ELF-1 (cell line): ENCODE results near the gene FUT6.
A peak's percentile ranks its signal among the peaks of the same experiment; 100 is the strongest.

Experiments used
- DNase-seq: peaks from one replicate; pipeline ENCODE4 v3.0.0-alpha.2; 2016; ENCODE audit warnings: low read depth, low spot score

FUT6 gene

GRCh38 chr19:5805462-5806132, 33.9 kb downstream of the FUT6 start:
- DNase-seq, result peak; percentile 89

GRCh38 chr19:5804516-5805461, 34.7 kb downstream of the FUT6 start, which contains the start of gene NRTN:
Gene NRTN, plus strand, starts transcription at chr19:5805067. Its CDS starts 19,099 bp downstream, at chr19:5824166.
- DNase-seq, result no peak

GRCh38 chr19:5803752-5804515, 35.6 kb downstream of the FUT6 start:
- DNase-seq, result peak; percentile 98

- no peak for DNase-seq
These were observed 36.1 kb downstream of the FUT6 start for GRCh38 chr19:5803441-5803751.

- no peak for DNase-seq
These were observed 37.5 kb downstream of the FUT6 start for GRCh38 chr19:5801796-5802619.

GRCh38 chr19:5800361-5801270, 38.9 kb downstream of the FUT6 start:
- DNase-seq, result no peak

- DNase-seq, result no peak
These were observed 40.0 kb downstream of the FUT6 start for GRCh38 chr19:5799247-5800241.

GRCh38 chr19:5798244-5798643, 41.3 kb downstream of the FUT6 start:
- DNase-seq, result no peak

- DNase-seq, result no peak
These were observed 44.1 kb downstream of the FUT6 start for GRCh38 chr19:5795382-5795919.

GRCh38 chr19:5793188-5793587, 46.3 kb downstream of the FUT6 start:
- DNase-seq, result no peak

- no peak for DNase-seq
These were observed 47.3 kb downstream of the FUT6 start for GRCh38 chr19:5792224-5792623.

- peak; percentile 99 for DNase-seq
These were observed 48.7 kb downstream of the FUT6 start, which contains the start of gene DUS3L for GRCh38 chr19:5790559-5791520. Gene DUS3L, minus strand, starts transcription at chr19:5791163. Its CDS starts 22 bp downstream, at chr19:5791141.

- DNase-seq, result no peak
These were observed 49.5 kb downstream of the FUT6 start for GRCh38 chr19:5789886-5790558.

GRCh38 chr19:5789351-5789761, 50.1 kb downstream of the FUT6 start:
- no peak for DNase-seq

- DNase-seq, result no peak
These were observed 51.1 kb downstream of the FUT6 start for GRCh38 chr19:5788422-5788821.

GRCh38 chr19:5787409-5788182, 51.9 kb downstream of the FUT6 start:
- DNase-seq, result no peak
